ENCODE data around the gene WDR82.

WDR82 gene

GRCh38 chr3:52265387-52265786, 13.1 kb downstream of the WDR82 start:
- TF ChIP-seq CREB5 (CRISPR knock-in tag; IDR thresholded peaks at IDR 0.05; ENCODE audit: low read depth), result no peak
- no peak for TF ChIP-seq ZC3H10 (CRISPR knock-in tag; IDR thresholded peaks at IDR 0.05)
- TF ChIP-seq PATZ1 (CRISPR knock-in tag; IDR thresholded peaks at IDR 0.05; ENCODE audit: borderline replicate concordance), result no peak
- no peak for TF ChIP-seq ISL1 (CRISPR knock-in tag; IDR thresholded peaks at IDR 0.05)
- ATAC-seq, result no peak

- ATAC-seq, result no peak
- TF ChIP-seq GLIS3 (CRISPR knock-in tag; IDR thresholded peaks at IDR 0.05), result no peak
Measured at GRCh38 chr3:52262447-52262846, 16.0 kb downstream of the WDR82 start.

- no peak for ATAC-seq
- TF ChIP-seq PPARA (CRISPR knock-in tag; IDR thresholded peaks at IDR 0.05; ENCODE audit: borderline replicate concordance) (no peak), GLIS3 (CRISPR knock-in tag; IDR thresholded peaks at IDR 0.05) (no peak), ESRRG (CRISPR knock-in tag; IDR thresholded peaks at IDR 0.05) (no peak), ZNF565 (CRISPR knock-in tag; conservative IDR thresholded peaks at IDR 0.05; ENCODE audit: low read depth) (no peak), RARB (CRISPR knock-in tag; IDR thresholded peaks at IDR 0.05) (no peak), ZFP30 (CRISPR knock-in tag; IDR thresholded peaks at IDR 0.05) (no peak), ZNF70 (CRISPR knock-in tag; IDR thresholded peaks at IDR 0.05) (no peak), CREB5 (CRISPR knock-in tag; IDR thresholded peaks at IDR 0.05; ENCODE audit: low read depth) (no peak), TCF4 (CRISPR knock-in tag; IDR thresholded peaks at IDR 0.05; ENCODE audit: borderline replicate concordance) (no peak), ZC3H10 (CRISPR knock-in tag; IDR thresholded peaks at IDR 0.05) (no peak), PATZ1 (CRISPR knock-in tag; IDR thresholded peaks at IDR 0.05; ENCODE audit: borderline replicate concordance) (no peak), BACH2 (CRISPR knock-in tag; IDR thresholded peaks at IDR 0.05; ENCODE audit: borderline replicate concordance) (no peak), ZNF8 (CRISPR knock-in tag; IDR thresholded peaks at IDR 0.05) (no peak), OSR1 (CRISPR knock-in tag; IDR thresholded peaks at IDR 0.05) (no peak), ISL1 (CRISPR knock-in tag; IDR thresholded peaks at IDR 0.05) (no peak), TOX (CRISPR knock-in tag; IDR thresholded peaks at IDR 0.05; ENCODE audit: borderline replicate concordance) (no peak), CSDC2 (CRISPR knock-in tag; IDR thresholded peaks at IDR 0.05) (no peak)
Measured at GRCh38 chr3:52259448-52259847, 19.0 kb downstream of the WDR82 start.

- TF ChIP-seq CSDC2 (CRISPR knock-in tag; IDR thresholded peaks at IDR 0.05) (no peak), PATZ1 (CRISPR knock-in tag; IDR thresholded peaks at IDR 0.05; ENCODE audit: borderline replicate concordance) (no peak), ZNF565 (CRISPR knock-in tag; conservative IDR thresholded peaks at IDR 0.05; ENCODE audit: low read depth) (no peak), ZNF8 (CRISPR knock-in tag; IDR thresholded peaks at IDR 0.05) (no peak), PPARA (CRISPR knock-in tag; IDR thresholded peaks at IDR 0.05; ENCODE audit: borderline replicate concordance) (no peak), CSRNP3 (CRISPR knock-in tag; IDR thresholded peaks at IDR 0.05) (no peak), ZFP3 (CRISPR knock-in tag; IDR thresholded peaks at IDR 0.05) (no peak), TOX (CRISPR knock-in tag; IDR thresholded peaks at IDR 0.05; ENCODE audit: borderline replicate concordance) (no peak), BACH2 (CRISPR knock-in tag; IDR thresholded peaks at IDR 0.05; ENCODE audit: borderline replicate concordance) (no peak)
- no peak for ATAC-seq
Measured at GRCh38 chr3:52259035-52259434, 19.4 kb downstream of the WDR82 start.
